HG03575 (cell line): ENCODE results near the gene AKR1E2.

ENCODE experiments used
- ATAC-seq: cut with Tn5 transposase; IDR thresholded peaks from one replicate; pipeline ENCODE4 v1.9.1; 2021; ENCODE audit not compliant: unreplicated experiment, insufficient number of reproducible peaks, low FRiP score; ENCODE audit errors: extremely low read depth

AKR1E2 gene

GRCh38 chr10:4825868-4826791 lies at the start of gene AKR1E2:
TSS of gene AKR1E2 (plus strand) at chr10:4826207. CDS start at chr10:4826325, 118 bp downstream.
- ATAC-seq = no peak

- no peak for ATAC-seq
These were observed 49.8 kb upstream of the AKR1E2 start for GRCh38 chr10:4776234-4776638.

- ATAC-seq = no peak
These were observed 47.2 kb upstream of the AKR1E2 start for GRCh38 chr10:4778761-4779160.

- no peak for ATAC-seq
These were observed 45.9 kb upstream of the AKR1E2 start for GRCh38 chr10:4780091-4780490.

GRCh38 chr10:4780782-4781181 lies 45.2 kb upstream of the AKR1E2 start:
- no peak for ATAC-seq

GRCh38 chr10:4781955-4782354 lies 44.1 kb upstream of the AKR1E2 start:
- no peak for ATAC-seq

GRCh38 chr10:4784667-4785333 lies 41.2 kb upstream of the AKR1E2 start:
- ATAC-seq = no peak

GRCh38 chr10:4786043-4786839 lies 39.8 kb upstream of the AKR1E2 start:
- no peak for ATAC-seq

GRCh38 chr10:4790045-4790444 lies 36.0 kb upstream of the AKR1E2 start:
- no peak for ATAC-seq

GRCh38 chr10:4790922-4791321 lies 35.1 kb upstream of the AKR1E2 start:
- no peak for ATAC-seq

- no peak for ATAC-seq
These were observed 33.6 kb upstream of the AKR1E2 start for GRCh38 chr10:4792381-4792780.

GRCh38 chr10:4801405-4801804 lies 24.6 kb upstream of the AKR1E2 start:
- no peak for ATAC-seq

GRCh38 chr10:4802711-4803487 lies 23.1 kb upstream of the AKR1E2 start:
- ATAC-seq = no peak

GRCh38 chr10:4803822-4804221 lies 22.2 kb upstream of the AKR1E2 start:
- ATAC-seq = no peak

- ATAC-seq = no peak
These were observed 21.5 kb upstream of the AKR1E2 start for GRCh38 chr10:4804465-4804864.

- ATAC-seq = no peak
These were observed 19.5 kb upstream of the AKR1E2 start for GRCh38 chr10:4806534-4806933.

GRCh38 chr10:4807761-4808507 lies 18.1 kb upstream of the AKR1E2 start:
- ATAC-seq = no peak

GRCh38 chr10:4809156-4809555 lies 16.9 kb upstream of the AKR1E2 start:
- ATAC-seq = no peak
